ENCODE measurements around the gene ZNF157. TPM values are rescaled to one million over a fixed set of nuclear protein-coding genes. Genes with fewer than 3 reads are reported as not detected.
A peak's percentile ranks its signal among the peaks of the same experiment; 100 is the strongest.

ZNF157 gene
- total RNA-seq, 1 experiment from 2014 or later: 0.81 TPM

GRCh38 chrX:47366041-47366722, 4.2 kb upstream of the ZNF157 start:
- Mint-ChIP-seq H3K27me3 (ENCODE audit: low read depth) (peaks cover 4% of the 10 kb centered on the region), H3K4me3 (peak overlapping the region; percentile 85 to 87), H3K9me3 (peaks cover 61 to 73% of the 10 kb centered on the region in 2 experiments), H3K4me1 (peaks cover 10 to 19% of the 10 kb centered on the region in 2 experiments), H3K36me3 (ENCODE audit: insufficient read depth in 1 of 3, low read depth in 3 of 3) (peaks cover 0 to 10% (median 2%) of the 10 kb centered on the region in 3 experiments; a peak in 6 of 7 replicates), H3K27ac (peak overlapping the region; percentile 97 to 99 (median 98))
- TF ChIP-seq CTCF (conservative IDR thresholded peaks at IDR 0.05): no peak
- Histone ChIP-seq H2BK12ac (ENCODE audit: insufficient read length, low read depth, low read length) (no peak overlapping the region), H4K8ac (replicated peaks; ENCODE audit: insufficient read length, low read depth, low read length) (no peak overlapping the region), H3K56ac (ENCODE audit: insufficient read length, low read depth, low read length) (no peak overlapping the region), H3K9me3 (ENCODE audit: control insufficient read depth, low read depth, low read length) (no peaks in the 10 kb centered on the region), H3K27ac (ENCODE audit: insufficient read length, low read depth, low read length) (no peak overlapping the region), H4K20me1 (ENCODE audit: control insufficient read depth, insufficient read depth, insufficient read length) (no peaks in the 10 kb centered on the region), H2BK5ac (ENCODE audit: insufficient read length, low read length) (no peak overlapping the region), H3K4me1 (ENCODE audit: insufficient read depth, low read length) (no peaks in the 10 kb centered on the region), H2AK5ac (ENCODE audit: insufficient read length, low read length) (no peak overlapping the region), H2BK15ac (ENCODE audit: low read depth, low read length) (no peak overlapping the region), H4K91ac (ENCODE audit: insufficient read length, low read depth, low read length) (no peak overlapping the region), H3K23me2 (ENCODE audit: insufficient read length, low read depth, low read length, poor library complexity, severe bottlenecking) (no peaks in the 10 kb centered on the region), H3K4me2 (ENCODE audit: insufficient read depth, insufficient read length, low read length) (peak overlapping the region; percentile 49), H2BK20ac (ENCODE audit: low read depth, low read length, poor library complexity, severe bottlenecking) (no peak overlapping the region), H3K27me3 (ENCODE audit: insufficient read depth, low read length) (no peaks in the 10 kb centered on the region), H3T11ph (ENCODE audit: low read length) (no peak overlapping the region), H3K9ac (ENCODE audit: extremely low read depth, insufficient read length, low read length) (peak overlapping the region; percentile 0), H3K4ac (ENCODE audit: low read depth, low read length) (no peak overlapping the region), H4K5ac (ENCODE audit: insufficient read length, low read depth, low read length) (no peak overlapping the region), H3K14ac (ENCODE audit: insufficient read depth, low read length) (peak overlapping the region; percentile 25; the same call in 1 of the 2 replicates), H3K79me2 (ENCODE audit: insufficient read depth, low read length) (no peaks in the 10 kb centered on the region), H3K18ac (ENCODE audit: insufficient read length, low read depth, low read length) (peak overlapping the region; percentile 23), H3K23ac (ENCODE audit: insufficient read length, low read depth, low read length) (no peak overlapping the region), H3K79me1 (ENCODE audit: insufficient read depth, low read depth, low read length, poor library complexity, severe bottlenecking) (no peaks in the 10 kb centered on the region), H2BK120ac (ENCODE audit: low read depth, low read length, poor library complexity, severe bottlenecking) (no peak overlapping the region), H2AFZ (ENCODE audit: low read length) (no peak overlapping the region)
- peak; percentile 80 for DNase-seq
- WGBS (ENCODE audit: extremely low coverage, insufficient read length, low lambda C conversion rate): no CpG with 5 or more reads among the region's 32 CpGs
